CD4-positive, alpha-beta T cell treated with Interleukin-12 subunit alpha and Interleukin-12 subunit beta, for 1 hour (primary cell): Measurements from ENCODE around the gene MPP7.

Experiments used
- DNase-seq: peaks from one replicate; pipeline ENCODE4 v3.0.0-alpha.2; 2020

Gene MPP7

DNA sequence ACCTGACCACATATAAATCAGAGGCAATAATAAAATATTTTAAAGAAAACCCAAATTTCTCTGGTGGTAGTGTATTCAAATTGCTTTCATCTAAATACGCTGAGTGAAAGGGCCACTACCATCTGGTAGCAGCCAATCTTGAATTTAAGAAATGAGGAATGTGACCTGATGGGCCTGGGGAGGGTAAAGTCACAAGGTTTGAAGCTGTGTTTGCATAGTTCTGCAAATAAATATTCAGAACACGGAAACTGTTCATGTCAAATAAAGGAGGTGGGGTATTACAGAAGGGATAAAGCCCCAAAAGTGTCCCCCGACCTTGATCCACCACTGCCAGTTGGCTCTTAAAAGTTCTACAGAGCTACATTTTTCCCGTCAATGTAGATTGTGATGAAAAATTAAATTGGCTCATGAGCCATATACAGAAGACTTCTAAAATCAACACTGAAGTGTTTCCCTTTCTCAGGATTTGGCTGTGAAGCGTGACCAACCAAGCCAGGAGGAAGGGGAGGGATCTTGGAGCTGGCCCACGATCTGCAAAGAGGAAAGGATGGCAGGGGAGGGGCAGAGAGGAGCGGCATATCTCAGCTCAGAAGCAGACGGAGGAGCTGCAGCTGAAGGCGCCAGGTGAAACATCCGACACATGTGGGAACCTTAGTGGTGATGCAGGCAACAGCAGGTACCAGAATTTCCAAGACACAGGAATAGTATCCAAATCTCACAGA lies 39.6 kb downstream of the MPP7 start:
- no peak for DNase-seq

DNA sequence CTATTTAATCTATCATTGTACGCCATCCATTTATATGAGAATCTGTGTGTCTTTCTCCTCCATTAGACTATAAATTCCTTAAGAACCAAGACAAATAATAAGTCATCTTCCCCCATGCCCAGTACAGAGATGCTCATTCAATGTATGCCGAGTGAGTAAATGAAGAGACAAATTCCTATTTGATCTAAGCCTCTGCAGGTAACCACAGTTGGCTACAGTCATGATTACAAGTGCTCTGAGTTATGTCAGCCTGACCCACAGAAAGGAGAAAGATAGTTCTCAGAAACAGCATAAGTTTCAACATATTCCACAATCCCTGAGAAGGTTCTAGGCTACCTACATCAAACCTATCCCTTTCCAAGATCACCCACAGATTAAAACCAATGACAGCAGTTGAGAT lies 46.1 kb downstream of the MPP7 start:
- no peak for DNase-seq

DNA sequence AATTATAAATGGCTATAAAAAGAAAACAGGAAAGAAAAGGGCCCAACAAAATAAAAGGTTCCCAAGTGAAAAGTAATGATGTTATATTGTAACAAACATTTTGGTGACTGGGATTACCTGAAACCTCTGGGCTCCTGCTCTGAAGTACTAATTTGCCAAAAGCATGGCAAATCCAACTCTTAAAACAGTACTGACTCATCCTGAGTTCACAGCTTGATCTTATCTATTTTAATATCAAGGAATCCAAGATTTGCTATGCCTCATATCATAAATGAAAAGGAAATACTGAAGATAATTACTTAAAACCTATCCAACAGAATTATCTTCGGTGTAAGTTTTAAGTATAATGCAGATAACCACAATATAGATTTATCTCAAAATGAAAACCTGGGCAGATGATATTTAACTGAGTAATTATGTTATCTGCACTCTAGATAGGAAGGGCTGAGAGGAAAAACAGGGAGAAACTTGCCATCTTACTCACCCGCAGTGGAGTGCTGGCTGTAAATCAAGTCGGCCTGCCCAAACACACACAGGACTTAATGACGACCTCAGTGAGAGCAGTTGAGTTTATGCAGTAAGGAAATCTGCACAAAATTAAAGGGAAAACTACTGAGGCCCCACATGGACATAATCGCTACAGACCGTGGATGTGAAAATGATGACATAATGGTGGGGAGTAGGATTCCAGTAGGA lies 48.4 kb downstream of the MPP7 start:
- no peak for DNase-seq

DNA sequence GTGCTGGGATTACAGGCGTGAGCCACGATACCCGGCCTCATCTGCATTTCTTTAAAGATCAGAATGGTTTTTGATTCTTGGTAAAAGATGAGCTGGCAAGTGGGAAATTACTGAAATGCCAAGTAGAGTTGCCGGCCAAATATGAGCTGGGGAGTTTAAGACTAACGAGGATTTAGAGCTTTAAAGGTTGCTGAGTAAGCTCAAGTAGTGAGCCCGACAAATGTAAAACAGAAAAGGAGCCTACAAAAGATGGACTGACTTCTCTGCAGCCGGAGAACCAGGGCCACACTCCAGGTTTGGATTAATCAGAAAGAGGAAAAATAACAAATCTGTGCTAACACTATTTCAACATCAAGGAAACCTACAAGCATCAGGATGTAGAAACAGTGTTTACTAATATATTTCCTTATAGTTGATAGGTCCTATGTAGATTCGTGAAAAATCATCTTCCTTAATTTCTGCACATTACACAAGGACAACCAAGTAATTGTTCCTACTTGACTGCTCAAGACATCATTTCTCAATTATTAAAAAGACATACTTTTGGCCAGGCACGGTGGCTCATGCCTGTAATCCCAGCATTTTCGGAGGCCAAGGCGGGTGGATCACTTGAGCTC lies 49.6 kb downstream of the MPP7 start:
- DNase-seq: no peak
